ENCODE measurements around the gene DENND2D.

DENND2D gene

GRCh38 chr1:111199881-111200801 is at the start of gene DENND2D:
Gene DENND2D (minus strand): TSS chr1:111200646. CDS start chr1:111200459, 187 bp downstream.
- peak; percentile 32 for DNase-seq

- DNase-seq = no peak
These were observed 49.5 kb upstream of the DENND2D start for GRCh38 chr1:111249960-111250359.

- DNase-seq = no peak
These were observed 46.8 kb upstream of the DENND2D start for GRCh38 chr1:111247125-111247838.

GRCh38 chr1:111242805-111243523 is 42.5 kb upstream of the DENND2D start:
- DNase-seq = no peak

GRCh38 chr1:111241797-111242196 is 41.4 kb upstream of the DENND2D start:
- no peak for DNase-seq

GRCh38 chr1:111238056-111238795 is 37.8 kb upstream of the DENND2D start:
- DNase-seq = no peak

- DNase-seq = no peak
These were observed 36.4 kb upstream of the DENND2D start for GRCh38 chr1:111236806-111237205.

GRCh38 chr1:111236379-111236778 is 35.9 kb upstream of the DENND2D start:
- no peak for DNase-seq

- no peak for DNase-seq
These were observed 34.4 kb upstream of the DENND2D start for GRCh38 chr1:111234866-111235265.

- no peak for DNase-seq
These were observed 33.8 kb upstream of the DENND2D start for GRCh38 chr1:111234258-111234657.

GRCh38 chr1:111232134-111232533 is 31.7 kb upstream of the DENND2D start:
- DNase-seq = no peak

- DNase-seq = no peak
These were observed 28.3 kb upstream of the DENND2D start for GRCh38 chr1:111228748-111229126.

GRCh38 chr1:111227851-111228747 is 27.7 kb upstream of the DENND2D start:
- no peak for DNase-seq

GRCh38 chr1:111227434-111227833 is 27.0 kb upstream of the DENND2D start, which contains the start of gene CHI3L2:
Gene CHI3L2 (plus strand): TSS chr1:111227713. CDS start chr1:111227730, 17 bp downstream.
- no peak for DNase-seq

GRCh38 chr1:111225717-111226400 is 25.4 kb upstream of the DENND2D start:
- no peak for DNase-seq

- no peak for DNase-seq
These were observed 24.6 kb upstream of the DENND2D start for GRCh38 chr1:111225091-111225490.

- no peak for DNase-seq
These were observed 22.8 kb upstream of the DENND2D start for GRCh38 chr1:111223126-111223685.

- DNase-seq = peak; percentile 76
These were observed 22.1 kb upstream of the DENND2D start for GRCh38 chr1:111222308-111223125.

- DNase-seq = peak; percentile 91
These were observed 21.3 kb upstream of the DENND2D start for GRCh38 chr1:111221633-111222291.
